ENCODE measurements around the gene GMIP.

Gene GMIP

DNA sequence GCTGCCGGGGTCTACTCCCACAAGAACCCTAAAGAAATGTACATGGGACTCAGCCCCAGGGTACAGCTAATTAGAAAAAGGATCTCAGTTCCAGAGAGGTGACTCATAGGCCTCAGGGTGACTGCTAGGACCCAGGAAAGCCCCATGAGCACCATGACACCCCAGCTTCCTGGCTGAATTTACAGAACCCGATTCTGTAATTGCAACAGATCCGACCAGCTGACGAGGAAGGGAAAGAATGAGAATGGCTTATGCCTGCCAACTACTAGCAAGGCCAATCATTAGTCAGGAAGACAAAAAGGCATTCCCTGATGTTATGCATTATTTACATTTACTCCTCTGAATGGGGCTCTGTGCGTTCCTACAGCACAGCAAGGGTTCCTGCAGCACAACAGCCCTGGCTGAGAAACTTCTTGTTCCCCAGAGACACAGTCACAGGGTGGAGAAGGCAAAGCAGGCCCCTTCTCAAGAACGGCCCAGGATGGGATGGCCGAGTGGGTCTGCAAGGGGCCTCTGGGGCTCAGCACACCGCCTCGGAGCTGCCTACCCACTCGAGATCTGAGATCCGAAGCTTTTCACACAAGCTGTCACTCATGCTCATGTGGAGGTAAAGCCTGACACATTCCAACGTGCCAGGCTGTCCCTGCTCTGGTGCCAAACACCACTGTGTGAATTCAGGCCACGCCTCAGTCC is 52.2 kb downstream of the GMIP start:
- no peaks in the 10 kb centered on the region for H3K9me2 ChIP-seq (replicated peaks; ENCODE audit: control insufficient read depth, low read length)
- H3K27ac ChIP-seq (ENCODE audit: low read depth, low read length) = no peak overlapping the region
- H3K79me2 ChIP-seq (ENCODE audit: control insufficient read depth, low read length) = no peaks in the 10 kb centered on the region
- no peaks in the 10 kb centered on the region for H3K36me3 ChIP-seq (ENCODE audit: control insufficient read depth, low read length)
- no peaks in the 10 kb centered on the region for H3K27me3 ChIP-seq (ENCODE audit: control insufficient read depth, low read length)
- no peak overlapping the region for H3K4me2 ChIP-seq (ENCODE audit: low read length)
- no peaks in the 10 kb centered on the region for H3K9me3 ChIP-seq (ENCODE audit: control insufficient read depth, insufficient read depth, low read length)
- H3K4me3 ChIP-seq (ENCODE audit: low read length) = no peak overlapping the region
- peaks cover 19% of the 10 kb centered on the region for H3K4me1 ChIP-seq (ENCODE audit: control insufficient read depth, low read length)
- no peaks in the 10 kb centered on the region for H3F3A ChIP-seq (ENCODE audit: control insufficient read depth, insufficient read depth)
- H4K20me1 ChIP-seq (ENCODE audit: control insufficient read depth, insufficient read depth, low read depth, low read length) = no peaks in the 10 kb centered on the region
- TF ChIP-seq, protein P1, sequence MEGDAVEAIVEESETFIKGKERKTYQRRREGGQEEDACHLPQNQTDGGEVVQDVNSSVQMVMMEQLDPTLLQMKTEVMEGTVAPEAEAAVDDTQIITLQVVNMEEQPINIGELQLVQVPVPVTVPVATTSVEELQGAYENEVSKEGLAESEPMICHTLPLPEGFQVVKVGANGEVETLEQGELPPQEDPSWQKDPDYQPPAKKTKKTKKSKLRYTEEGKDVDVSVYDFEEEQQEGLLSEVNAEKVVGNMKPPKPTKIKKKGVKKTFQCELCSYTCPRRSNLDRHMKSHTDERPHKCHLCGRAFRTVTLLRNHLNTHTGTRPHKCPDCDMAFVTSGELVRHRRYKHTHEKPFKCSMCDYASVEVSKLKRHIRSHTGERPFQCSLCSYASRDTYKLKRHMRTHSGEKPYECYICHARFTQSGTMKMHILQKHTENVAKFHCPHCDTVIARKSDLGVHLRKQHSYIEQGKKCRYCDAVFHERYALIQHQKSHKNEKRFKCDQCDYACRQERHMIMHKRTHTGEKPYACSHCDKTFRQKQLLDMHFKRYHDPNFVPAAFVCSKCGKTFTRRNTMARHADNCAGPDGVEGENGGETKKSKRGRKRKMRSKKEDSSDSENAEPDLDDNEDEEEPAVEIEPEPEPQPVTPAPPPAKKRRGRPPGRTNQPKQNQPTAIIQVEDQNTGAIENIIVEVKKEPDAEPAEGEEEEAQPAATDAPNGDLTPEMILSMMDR (IDR thresholded peaks at IDR 0.05; ENCODE audit: low read depth, low read length, poor library complexity, severe bottlenecking) = no peak
- no peak for TF ChIP-seq EZH2phosphoT487 (IDR thresholded peaks at IDR 0.05; ENCODE audit: borderline replicate concordance, low read length)

DNA sequence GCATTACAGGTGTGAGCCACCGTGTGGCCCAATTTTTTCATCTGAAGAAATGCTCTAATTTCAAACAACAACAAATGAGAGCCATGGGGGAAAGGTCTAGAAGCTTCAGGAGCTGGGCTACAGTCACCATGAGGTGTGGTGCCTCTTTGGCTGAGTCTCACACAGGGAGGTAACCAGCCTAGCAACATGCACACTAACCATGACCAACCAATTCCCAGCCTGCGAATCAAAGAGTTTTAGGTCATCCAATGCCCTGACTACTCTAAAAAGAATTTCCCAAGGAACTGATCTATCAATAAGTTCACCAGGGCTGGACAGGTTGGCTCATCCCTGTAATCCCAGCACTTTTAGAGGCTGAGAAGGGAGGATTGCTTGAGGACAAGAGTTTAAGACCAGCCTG is 54.9 kb downstream of the GMIP start:
- Histone ChIP-seq H3K36me3 (ENCODE audit: control insufficient read depth, low read length) (no peaks in the 10 kb centered on the region), H3K27ac (ENCODE audit: low read depth, low read length) (no peak overlapping the region), H3K4me3 (ENCODE audit: low read length) (no peak overlapping the region), H3K9me3 (ENCODE audit: control insufficient read depth, insufficient read depth, low read length) (no peaks in the 10 kb centered on the region), H3K4me1 (ENCODE audit: control insufficient read depth, low read length) (peaks cover 7% of the 10 kb centered on the region), H3K27me3 (ENCODE audit: control insufficient read depth, low read length) (no peaks in the 10 kb centered on the region), H3K4me2 (ENCODE audit: low read length) (no peak overlapping the region), H3F3A (ENCODE audit: control insufficient read depth, insufficient read depth) (no peaks in the 10 kb centered on the region), H4K20me1 (ENCODE audit: control insufficient read depth, insufficient read depth, low read depth, low read length) (no peaks in the 10 kb centered on the region), H3K79me2 (ENCODE audit: control insufficient read depth, low read length) (no peaks in the 10 kb centered on the region), H3K9me2 (replicated peaks; ENCODE audit: control insufficient read depth, low read length) (no peaks in the 10 kb centered on the region)
- TF ChIP-seq EZH2phosphoT487 (IDR thresholded peaks at IDR 0.05; ENCODE audit: borderline replicate concordance, low read length) = no peak
- TF ChIP-seq, protein P1 (IDR thresholded peaks at IDR 0.05; ENCODE audit: low read depth, low read length, poor library complexity, severe bottlenecking) = no peak

DNA sequence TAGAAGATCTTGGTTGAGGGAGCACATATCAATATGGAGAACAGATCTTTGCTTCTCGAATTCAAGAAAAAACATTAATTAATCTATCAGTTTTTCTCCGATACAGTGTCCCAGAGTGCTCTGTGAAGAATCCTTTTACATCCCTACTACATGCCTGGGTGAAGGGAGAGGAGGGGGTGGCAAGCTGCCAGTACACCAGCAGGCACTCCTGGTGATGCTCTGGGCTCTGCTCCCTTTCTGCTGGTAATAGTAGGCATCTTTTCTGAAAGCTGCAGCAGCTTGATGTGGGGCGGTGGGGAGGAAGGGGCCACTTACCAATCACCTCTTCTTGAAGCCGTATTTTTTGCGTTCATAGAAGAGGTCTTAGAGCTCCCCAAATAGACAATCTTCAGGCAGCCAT is 55.7 kb downstream of the GMIP start:
- TF ChIP-seq EZH2phosphoT487 (IDR thresholded peaks at IDR 0.05; ENCODE audit: borderline replicate concordance, low read length) = no peak
- TF ChIP-seq, protein P1 (IDR thresholded peaks at IDR 0.05; ENCODE audit: low read depth, low read length, poor library complexity, severe bottlenecking) = no peak
- Histone ChIP-seq H3K4me3 (ENCODE audit: low read length) (no peak overlapping the region), H3K36me3 (ENCODE audit: control insufficient read depth, low read length) (no peaks in the 10 kb centered on the region), H3K4me2 (ENCODE audit: low read length) (no peak overlapping the region), H3K9me2 (replicated peaks; ENCODE audit: control insufficient read depth, low read length) (no peaks in the 10 kb centered on the region), H4K20me1 (ENCODE audit: control insufficient read depth, insufficient read depth, low read depth, low read length) (no peaks in the 10 kb centered on the region), H3K79me2 (ENCODE audit: control insufficient read depth, low read length) (no peaks in the 10 kb centered on the region), H3K27me3 (ENCODE audit: control insufficient read depth, low read length) (no peaks in the 10 kb centered on the region), H3F3A (ENCODE audit: control insufficient read depth, insufficient read depth) (no peaks in the 10 kb centered on the region), H3K9me3 (ENCODE audit: control insufficient read depth, insufficient read depth, low read length) (no peaks in the 10 kb centered on the region), H3K4me1 (ENCODE audit: control insufficient read depth, low read length) (peaks cover 7% of the 10 kb centered on the region), H3K27ac (ENCODE audit: low read depth, low read length) (no peak overlapping the region)
